NCI-H2029 (cell line): Measurements from ENCODE around the gene ATXN1L.
"Not testable (repeated sequence)": the region's sequence is repeated elsewhere in the genome, so short reads cannot be mapped to it uniquely, and the experiment has no call there.

ENCODE experiments used
- DNase-seq: peaks from one replicate; lab custom pipeline; 2025; lab: John Stamatoyannopoulos, UW

The ATXN1L gene

GRCh38 chr16:71853413-71853812 lies 7.6 kb downstream of the ATXN1L start:
- DNase-seq: no peak

DNA sequence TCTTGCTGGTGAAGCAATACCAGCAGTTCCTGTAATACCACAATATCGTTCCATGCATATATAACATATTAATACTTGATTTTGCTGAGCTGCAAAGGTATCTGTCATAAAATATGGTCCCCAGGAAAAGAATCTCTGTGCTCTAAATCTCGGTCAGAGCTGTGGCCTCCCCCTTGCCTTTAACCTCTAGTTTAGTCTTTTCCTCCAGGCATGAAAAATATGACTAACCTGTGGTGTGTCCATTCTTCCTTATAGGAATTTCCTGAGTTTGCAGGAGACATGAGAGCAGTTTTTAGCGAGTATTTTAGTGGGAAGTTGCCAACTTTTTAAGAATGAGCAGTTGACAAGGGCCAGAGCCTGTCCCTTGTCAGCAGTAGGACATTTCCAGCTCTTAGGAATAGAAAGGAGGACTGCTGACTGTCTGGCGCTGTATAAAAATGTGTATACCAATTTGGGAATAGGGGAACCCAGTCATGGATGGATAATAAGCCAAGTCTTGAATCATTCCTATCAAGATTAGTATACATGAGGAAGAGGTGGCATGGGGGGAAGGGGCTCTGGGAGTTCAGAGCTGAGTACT lies 8.7 kb downstream of the ATXN1L start:
- no peak for DNase-seq

DNA sequence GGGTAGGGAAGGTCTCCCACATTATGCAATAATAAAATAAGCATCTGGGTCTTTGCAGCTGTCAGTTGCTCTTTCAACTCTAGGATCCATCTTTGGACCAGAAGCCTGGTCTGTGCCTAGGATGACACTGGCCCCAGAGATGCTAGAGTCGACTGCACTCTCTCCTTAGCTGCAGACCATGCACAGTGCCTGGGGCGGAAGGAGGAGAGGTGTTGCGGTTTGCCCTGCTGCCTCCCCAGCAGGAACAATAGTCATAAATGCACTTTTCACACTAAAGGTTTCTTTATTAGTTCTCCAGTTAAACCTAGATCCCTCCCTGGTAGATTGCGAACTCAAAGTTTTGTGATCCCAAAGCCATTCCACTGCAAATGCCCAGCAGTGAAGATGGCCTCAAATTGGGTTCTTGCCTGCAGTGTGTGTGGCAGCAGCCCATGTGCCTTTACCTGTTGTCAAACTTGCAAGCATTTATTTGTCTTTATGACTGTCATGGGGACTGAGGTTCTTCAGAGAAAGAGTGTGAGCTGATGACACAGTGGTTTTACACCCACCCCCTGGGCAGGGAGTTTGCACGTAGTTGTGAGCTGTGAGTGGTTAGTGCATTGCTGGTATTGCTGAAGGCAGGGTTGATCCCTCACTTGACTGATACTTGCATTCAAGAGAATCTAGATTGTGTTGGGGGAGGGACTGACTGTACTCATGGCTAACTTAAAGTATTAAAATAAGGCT lies 10.3 kb downstream of the ATXN1L start:
- no peak for DNase-seq

DNA sequence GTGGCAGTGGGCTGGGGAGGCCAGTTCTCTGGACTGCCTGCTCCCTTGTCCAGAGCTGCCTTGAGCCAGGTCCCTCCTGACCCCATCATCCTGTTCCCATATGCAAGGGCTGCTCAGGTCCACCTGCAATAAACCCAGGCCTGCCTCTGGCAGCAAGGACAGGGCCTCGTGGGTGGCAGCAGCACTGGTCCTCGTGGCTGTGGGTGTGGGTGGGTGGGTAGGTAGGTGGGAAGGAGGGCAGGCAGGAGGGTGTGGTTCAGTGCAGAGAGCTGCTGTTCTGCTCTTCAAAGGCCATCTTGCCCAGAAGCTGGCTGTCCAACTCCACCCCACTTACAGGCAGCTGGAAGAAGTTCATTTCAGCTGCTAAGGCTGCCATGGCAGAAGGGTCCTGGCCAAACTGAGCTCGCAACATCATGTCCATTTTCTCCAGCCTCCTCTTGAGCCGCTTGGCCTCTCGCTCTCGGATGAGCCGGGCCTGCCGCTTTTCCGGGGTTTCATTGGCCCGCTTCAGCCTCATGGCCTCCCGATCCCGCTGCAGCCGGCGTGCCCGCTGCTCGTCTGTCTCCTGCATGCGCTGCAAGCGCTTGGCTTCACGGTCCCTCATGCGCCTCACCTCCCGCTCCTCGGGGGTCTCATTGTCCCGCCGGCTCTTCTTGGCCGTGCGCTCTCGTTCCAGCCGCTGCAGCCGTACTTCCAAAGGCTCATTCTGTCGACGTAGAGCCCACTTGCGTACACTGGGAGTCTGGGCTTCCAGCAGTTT lies 14.2 kb downstream of the ATXN1L start:
- no peak for DNase-seq

DNA sequence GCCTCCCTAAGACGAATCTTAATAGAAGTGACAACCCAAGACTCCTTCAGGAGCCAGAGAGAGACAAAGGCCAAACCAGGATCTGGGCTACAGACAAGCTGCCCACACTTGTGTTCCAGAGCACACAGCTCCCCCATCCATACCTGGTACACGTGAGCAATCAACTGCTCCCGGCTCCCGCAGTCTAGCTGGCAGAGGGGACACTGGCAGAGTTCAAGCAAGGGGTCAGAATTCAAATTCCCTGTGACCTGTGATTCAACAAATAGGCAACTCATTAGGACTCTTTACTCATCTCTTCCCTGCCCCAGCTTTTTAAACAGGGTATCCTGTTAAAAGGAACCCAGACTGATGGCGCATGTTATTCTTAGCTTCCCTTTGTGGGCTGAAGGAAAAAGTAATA lies 18.2 kb downstream of the ATXN1L start:
- DNase-seq: no peak

DNA sequence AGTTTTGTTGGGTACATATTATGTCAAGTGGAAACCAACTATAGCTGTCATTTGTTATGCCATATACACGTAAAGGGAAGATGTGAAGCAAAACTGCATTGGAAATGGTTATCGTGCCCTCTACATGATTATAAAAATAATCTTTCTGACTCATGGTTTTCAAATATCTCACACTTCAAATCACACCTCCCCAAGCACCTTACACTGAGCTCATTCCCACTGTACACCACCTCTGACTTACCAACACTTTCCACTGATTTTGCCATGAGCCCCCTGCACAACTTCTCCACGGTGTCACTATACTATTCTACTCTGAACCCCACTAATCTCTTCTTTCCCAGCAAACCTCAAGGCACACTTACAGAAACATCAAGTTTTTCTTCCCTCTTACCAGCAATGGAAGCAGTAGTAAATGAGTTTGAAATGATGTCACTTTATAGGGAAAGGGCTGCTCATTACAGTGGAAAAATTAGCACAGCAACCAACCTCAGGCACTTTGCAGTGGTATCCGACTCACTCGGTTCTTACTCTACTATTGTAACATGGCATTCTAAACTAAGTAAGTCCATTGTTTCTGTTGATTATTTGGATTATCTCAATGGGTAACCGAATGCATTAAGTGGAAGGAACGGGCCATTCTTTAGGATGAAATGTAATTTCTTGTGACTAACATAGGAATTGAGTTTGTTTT lies 19.5 kb downstream of the ATXN1L start:
- no peak for DNase-seq

DNA sequence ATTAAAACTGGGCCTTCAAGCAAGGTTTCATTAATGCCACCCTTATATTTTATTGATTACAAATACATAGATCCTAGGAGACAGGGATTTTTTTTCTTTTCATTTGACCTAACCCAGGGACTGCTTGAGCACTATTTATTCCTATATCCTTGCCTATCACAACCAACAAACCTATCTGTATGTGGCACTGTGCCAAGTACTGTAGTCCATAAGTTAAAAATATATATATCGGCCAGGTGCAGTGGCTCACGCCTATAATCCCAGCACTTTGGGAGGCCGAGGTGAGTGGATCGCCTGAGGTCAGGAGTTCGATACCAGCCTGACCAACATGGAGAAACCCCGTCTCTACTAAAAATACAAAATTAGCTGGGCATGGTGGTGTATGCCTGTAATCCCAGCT lies 21.4 kb downstream of the ATXN1L start:
- DNase-seq: not testable (repeated sequence)

GRCh38 chr16:71867939-71868338 lies 22.2 kb downstream of the ATXN1L start:
- DNase-seq: no peak

GRCh38 chr16:71869089-71869488 lies 23.3 kb downstream of the ATXN1L start:
- no peak for DNase-seq

DNA sequence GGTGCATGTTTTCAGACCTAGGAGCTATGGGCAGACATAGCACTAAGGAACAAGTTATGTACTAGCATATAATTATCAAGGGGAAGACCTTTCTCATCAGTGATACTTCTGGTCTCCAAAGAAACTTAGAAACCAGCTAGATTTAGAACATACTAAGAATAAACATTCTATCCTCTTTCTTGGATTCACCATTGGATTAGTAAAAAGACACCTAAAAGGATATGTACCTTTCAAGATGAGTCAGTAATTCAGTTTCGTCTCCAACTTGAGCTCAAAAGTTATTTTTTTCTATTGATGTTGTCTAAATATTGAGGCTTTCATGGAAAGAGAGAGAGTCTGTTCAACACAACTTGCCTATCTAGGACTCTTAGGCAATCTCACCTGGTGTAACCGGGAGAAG lies 25.0 kb downstream of the ATXN1L start:
- no peak for DNase-seq

GRCh38 chr16:71873199-71873598 lies 27.4 kb downstream of the ATXN1L start:
- no peak for DNase-seq

- DNase-seq: no peak
Observed at GRCh38 chr16:71878911-71879310, 33.1 kb downstream of the ATXN1L start.

- DNase-seq: no peak
Observed at GRCh38 chr16:71880176-71880575, 34.4 kb downstream of the ATXN1L start.

GRCh38 chr16:71882505-71883167 lies 36.9 kb downstream of the ATXN1L start:
- peak; percentile 30 for DNase-seq

DNA sequence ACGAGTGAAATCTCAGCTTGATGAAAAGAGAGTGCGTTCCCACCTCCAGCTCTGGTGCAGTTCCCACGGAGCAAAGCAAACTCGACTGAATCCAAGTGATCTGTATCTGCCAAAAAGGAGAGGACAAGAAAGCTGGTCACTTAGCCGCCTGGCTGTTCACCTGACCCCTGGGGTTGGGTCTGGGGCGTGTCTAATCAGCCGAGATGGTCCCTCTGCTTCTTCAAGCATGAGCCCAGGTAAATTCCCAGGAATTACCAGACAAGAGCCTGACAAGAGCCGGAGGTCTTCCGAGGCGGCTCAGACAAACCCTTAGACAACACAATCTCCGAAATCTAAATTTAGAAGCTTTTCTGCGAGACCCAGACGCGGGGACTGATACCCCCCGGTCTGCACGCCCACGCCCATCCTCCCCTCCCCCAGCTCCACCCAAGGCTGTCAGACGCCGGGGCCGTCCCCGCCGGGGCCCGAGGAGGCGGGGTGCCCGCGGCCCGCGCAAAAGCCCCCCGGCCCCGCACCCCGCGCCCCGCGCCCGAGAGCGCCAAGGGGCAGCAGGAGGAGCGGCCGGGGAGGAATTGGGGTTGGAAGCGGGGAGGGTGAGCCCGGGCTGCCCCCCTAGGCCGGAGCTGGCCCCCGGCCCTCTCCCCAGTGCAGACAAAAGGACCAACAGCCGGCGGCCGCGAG lies 37.5 kb downstream of the ATXN1L start:
- no peak for DNase-seq

DNA sequence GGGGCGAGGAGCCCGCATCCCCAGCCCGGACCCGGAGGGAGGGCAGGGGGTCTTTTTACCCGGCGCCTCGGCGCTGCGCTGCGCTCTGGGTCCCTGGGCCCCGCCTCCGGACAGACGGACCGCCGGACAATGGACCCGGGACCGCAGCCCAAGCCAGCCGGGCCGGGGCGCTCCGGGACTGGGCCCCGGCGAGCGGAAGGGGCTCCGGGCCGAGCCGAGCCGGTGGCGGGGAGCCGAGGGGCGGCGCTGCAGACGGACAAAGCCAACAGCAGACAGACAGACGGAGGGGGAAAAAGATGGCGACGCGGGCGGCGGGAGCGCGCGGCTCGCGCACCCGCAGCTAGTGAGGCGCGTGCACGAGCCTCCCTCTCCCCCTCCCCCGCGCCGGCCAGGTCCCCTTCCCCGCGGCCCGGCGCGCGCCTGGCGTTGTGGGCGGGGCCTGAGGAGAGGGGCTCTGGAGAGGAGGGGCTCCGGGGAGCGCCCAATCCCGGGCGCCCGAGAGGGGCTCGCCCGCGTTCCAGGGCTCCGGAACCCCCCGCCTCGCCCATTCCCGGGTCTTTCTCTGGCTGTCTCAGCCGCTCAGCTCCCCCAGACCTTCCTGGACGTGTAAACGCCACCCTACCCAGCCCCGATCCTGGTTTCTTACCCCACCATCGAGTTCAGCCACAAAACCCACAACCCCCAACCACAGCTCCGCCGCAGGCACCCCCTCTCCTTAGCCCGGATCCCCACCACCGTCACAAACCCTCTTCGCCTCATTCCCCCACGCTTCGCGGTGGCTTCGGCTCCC lies 38.3 kb downstream of the ATXN1L start, which contains the start of gene ZNF821:
Gene ZNF821 (minus strand): TSS at position 334 of the 790 bp plus-strand sequence. CDS start 4,236 bp downstream, outside the sequence.
- DNase-seq: peak; percentile 48

DNA sequence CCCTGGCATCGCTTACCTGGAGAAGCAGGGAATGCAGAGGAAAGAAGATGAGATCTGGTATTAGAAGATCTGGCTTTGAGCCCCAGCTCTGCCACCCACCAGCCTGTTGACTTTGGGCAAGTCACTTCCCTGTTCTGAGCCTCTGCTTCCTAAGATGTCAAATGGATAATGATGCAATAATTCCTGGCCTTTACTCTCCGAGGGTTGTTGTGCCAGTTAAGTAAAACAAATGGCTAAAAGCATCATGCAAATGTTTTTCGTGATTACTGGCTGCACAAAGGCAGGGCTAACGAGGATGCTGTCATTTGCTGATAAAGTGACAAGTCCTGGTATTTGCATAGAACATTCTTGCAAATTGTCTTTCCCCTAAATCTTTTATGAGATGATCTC lies 39.5 kb downstream of the ATXN1L start:
- no peak for DNase-seq

DNA sequence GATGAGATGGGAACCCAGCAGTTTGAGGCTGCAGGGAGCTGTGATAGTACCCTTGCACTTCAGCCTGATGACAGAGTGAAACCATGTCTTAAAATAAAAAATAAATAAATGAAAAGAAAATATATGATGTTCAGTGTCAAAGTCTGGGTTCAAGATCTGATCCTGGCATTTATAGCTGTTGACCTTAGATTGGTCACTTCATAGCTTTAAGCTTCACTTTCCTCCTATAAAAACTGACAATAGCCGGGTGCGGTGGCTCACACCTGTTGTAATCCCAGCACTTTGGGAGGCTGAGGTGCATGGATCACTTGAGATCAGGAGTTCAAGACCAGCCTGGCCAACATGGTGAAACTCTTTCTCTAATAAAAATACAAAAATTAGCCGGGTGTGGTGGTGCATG lies 43.4 kb downstream of the ATXN1L start:
- DNase-seq: no peak

DNA sequence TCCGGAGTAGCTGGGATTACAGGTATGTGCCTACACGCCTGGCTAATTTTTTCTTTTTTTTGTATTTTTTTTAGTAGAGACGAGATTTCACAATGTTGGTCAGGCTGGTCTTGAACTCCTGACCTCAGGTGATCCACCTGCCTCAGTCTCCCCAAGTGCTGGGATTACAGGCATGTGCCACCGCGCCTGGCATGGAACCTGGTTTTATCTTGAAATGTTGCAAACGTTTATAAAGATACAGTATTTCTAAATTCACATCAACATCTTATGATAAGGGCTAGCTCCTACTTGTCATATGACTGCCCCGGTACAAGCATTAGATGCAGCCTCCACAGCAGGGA lies 48.1 kb downstream of the ATXN1L start:
- DNase-seq: no peak

DNA sequence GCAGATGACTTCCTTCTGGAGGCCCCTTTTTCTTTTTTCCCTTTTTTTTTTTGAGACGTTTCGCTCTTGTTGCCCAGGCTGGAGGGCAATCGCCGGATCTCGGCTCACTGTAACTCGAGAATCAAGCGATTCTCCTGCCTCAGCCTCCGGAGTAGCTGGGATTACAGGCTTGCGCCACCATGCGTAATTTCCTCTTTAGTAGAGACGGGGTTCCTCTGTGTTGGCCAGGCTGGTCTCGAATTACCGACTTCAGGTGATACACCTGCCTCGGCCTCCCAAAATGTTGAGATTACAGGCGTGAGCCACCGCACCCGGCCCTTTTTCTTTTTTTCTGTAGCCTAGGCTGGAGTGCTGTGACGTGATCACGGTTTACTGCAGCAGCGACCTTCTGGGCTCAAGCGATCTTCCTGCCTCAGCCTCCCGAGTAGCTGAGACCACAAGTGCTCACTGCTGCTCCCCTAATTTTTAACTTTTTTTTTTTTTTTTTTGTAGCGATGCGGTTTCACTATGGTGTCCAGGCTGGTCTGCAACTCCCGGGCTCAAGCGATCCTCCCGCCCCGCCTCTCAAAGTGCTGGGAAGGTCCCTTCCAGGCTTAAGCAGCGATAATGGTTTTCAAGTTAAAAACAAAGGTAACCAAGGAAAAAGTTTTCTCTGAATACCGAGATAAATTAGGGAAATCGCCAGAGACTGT lies 48.6 kb downstream of the ATXN1L start:
- peak; percentile 38 for DNase-seq
